ENCODE measurements around the gene FEZF1.

The FEZF1 gene

GRCh38 chr7:122314284-122314683 lies 9.7 kb upstream of the FEZF1 start:
- Histone ChIP-seq H3K27ac (ENCODE audit: low read depth, low read length, poor library complexity, severe bottlenecking) (no peak overlapping the region), H3K4me3 (ENCODE audit: low read depth, low read length, poor library complexity, severe bottlenecking) (no peak overlapping the region), H3K9me2 (ENCODE audit: low read depth, low read length) (no peaks in the 10 kb centered on the region), H3K9ac (ENCODE audit: low read length) (no peak overlapping the region), H3K4me1 (ENCODE audit: insufficient read depth, low read length, severe bottlenecking) (no peaks in the 10 kb centered on the region), H3K4me2 (ENCODE audit: low read length) (no peak overlapping the region), H2AFZ (ENCODE audit: low read length) (no peak overlapping the region), H3F3A (ENCODE audit: insufficient read depth, low read length) (no peaks in the 10 kb centered on the region), H3K36me3 (ENCODE audit: insufficient read depth, low read length) (no peaks in the 10 kb centered on the region), H4K20me1 (ENCODE audit: insufficient read depth, low read length) (no peaks in the 10 kb centered on the region), H3K79me2 (ENCODE audit: insufficient read depth, low read length) (no peaks in the 10 kb centered on the region), H3K27me3 (ENCODE audit: insufficient read depth, low read length) (0 out of 2 replicates have a peak, but pooled peaks cover 2% of the 10 kb centered on the region), H3K9me3 (ENCODE audit: low read length) (no peaks in the 10 kb centered on the region)
- no peak for TF ChIP-seq EZH2 (IDR thresholded peaks at IDR 0.05; ENCODE audit: borderline replicate concordance, low read length)
- TF ChIP-seq, protein P1, sequence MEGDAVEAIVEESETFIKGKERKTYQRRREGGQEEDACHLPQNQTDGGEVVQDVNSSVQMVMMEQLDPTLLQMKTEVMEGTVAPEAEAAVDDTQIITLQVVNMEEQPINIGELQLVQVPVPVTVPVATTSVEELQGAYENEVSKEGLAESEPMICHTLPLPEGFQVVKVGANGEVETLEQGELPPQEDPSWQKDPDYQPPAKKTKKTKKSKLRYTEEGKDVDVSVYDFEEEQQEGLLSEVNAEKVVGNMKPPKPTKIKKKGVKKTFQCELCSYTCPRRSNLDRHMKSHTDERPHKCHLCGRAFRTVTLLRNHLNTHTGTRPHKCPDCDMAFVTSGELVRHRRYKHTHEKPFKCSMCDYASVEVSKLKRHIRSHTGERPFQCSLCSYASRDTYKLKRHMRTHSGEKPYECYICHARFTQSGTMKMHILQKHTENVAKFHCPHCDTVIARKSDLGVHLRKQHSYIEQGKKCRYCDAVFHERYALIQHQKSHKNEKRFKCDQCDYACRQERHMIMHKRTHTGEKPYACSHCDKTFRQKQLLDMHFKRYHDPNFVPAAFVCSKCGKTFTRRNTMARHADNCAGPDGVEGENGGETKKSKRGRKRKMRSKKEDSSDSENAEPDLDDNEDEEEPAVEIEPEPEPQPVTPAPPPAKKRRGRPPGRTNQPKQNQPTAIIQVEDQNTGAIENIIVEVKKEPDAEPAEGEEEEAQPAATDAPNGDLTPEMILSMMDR (IDR thresholded peaks at IDR 0.05; ENCODE audit: low read length), result no peak

DNA sequence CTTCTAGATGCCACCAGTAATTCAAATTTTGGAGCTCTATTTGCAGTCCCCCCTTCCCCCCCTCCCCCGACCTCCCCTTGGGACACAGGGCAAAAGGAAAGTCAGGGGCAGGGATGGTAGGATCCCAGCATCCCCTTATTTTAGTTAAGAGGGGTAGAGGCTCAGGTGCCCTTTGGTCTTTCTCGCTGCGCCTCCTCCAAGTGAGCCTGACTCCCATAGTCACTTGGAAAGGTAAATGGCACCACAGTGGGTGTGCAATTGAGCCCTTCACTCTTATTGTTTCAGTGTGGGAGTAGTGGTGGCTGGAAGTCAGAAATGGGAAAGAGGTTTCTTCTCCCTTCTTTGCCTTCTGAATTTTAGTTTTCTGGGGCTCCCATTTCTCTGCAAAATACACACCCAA lies 8.2 kb upstream of the FEZF1 start:
- Histone ChIP-seq H3K9ac (ENCODE audit: low read length) (no peak overlapping the region), H3K4me1 (ENCODE audit: insufficient read depth, low read length, severe bottlenecking) (no peaks in the 10 kb centered on the region), H3K27me3 (ENCODE audit: insufficient read depth, low read length) (no peaks in the 10 kb centered on the region), H3K79me2 (ENCODE audit: insufficient read depth, low read length) (no peaks in the 10 kb centered on the region), H3F3A (ENCODE audit: insufficient read depth, low read length) (no peaks in the 10 kb centered on the region), H3K4me3 (ENCODE audit: low read depth, low read length, poor library complexity, severe bottlenecking) (no peak overlapping the region), H3K9me2 (ENCODE audit: low read depth, low read length) (no peaks in the 10 kb centered on the region), H3K36me3 (ENCODE audit: insufficient read depth, low read length) (no peaks in the 10 kb centered on the region), H2AFZ (ENCODE audit: low read length) (no peak overlapping the region), H3K27ac (ENCODE audit: low read depth, low read length, poor library complexity, severe bottlenecking) (no peak overlapping the region), H4K20me1 (ENCODE audit: insufficient read depth, low read length) (no peaks in the 10 kb centered on the region), H3K4me2 (ENCODE audit: low read length) (no peak overlapping the region), H3K9me3 (ENCODE audit: low read length) (no peaks in the 10 kb centered on the region)
- TF ChIP-seq, protein P1 (IDR thresholded peaks at IDR 0.05; ENCODE audit: low read length), result no peak
- no peak for TF ChIP-seq EZH2 (IDR thresholded peaks at IDR 0.05; ENCODE audit: borderline replicate concordance, low read length)

GRCh38 chr7:122311734-122312450 lies 7.3 kb upstream of the FEZF1 start:
- H3K27ac ChIP-seq (ENCODE audit: low read depth, low read length, poor library complexity, severe bottlenecking), result no peak overlapping the region
- no peaks in the 10 kb centered on the region for H3F3A ChIP-seq (ENCODE audit: insufficient read depth, low read length)
- no peaks in the 10 kb centered on the region for H3K4me1 ChIP-seq (ENCODE audit: insufficient read depth, low read length, severe bottlenecking)
- H3K9me3 ChIP-seq (ENCODE audit: low read length), result no peaks in the 10 kb centered on the region
- H3K36me3 ChIP-seq (ENCODE audit: insufficient read depth, low read length), result no peaks in the 10 kb centered on the region
- no peak overlapping the region for H2AFZ ChIP-seq (ENCODE audit: low read length)
- H4K20me1 ChIP-seq (ENCODE audit: insufficient read depth, low read length), result no peaks in the 10 kb centered on the region
- H3K79me2 ChIP-seq (ENCODE audit: insufficient read depth, low read length), result no peaks in the 10 kb centered on the region
- H3K4me3 ChIP-seq (ENCODE audit: low read depth, low read length, poor library complexity, severe bottlenecking), result no peak overlapping the region
- H3K9me2 ChIP-seq (ENCODE audit: low read depth, low read length), result no peaks in the 10 kb centered on the region
- no peak overlapping the region for H3K4me2 ChIP-seq (ENCODE audit: low read length)
- no peak for TF ChIP-seq EZH2 (IDR thresholded peaks at IDR 0.05; ENCODE audit: borderline replicate concordance, low read length)
- TF ChIP-seq, protein P1 (IDR thresholded peaks at IDR 0.05; ENCODE audit: low read length), result no peak
- no peak overlapping the region for H3K9ac ChIP-seq (ENCODE audit: low read length)
- no peaks in the 10 kb centered on the region for H3K27me3 ChIP-seq (ENCODE audit: insufficient read depth, low read length)

Data from OCI-LY1 (cell line).